Nephron (organoid): ENCODE data around the gene CASP3.
A peak's percentile ranks its signal among the peaks of the same experiment; 100 is the strongest.

ENCODE experiments used
- H3K27ac Mint-ChIP-seq, 3 experiments: 2 replicates each; pipeline ENCODE4 v1.8.0; 2020; ENCODE audit warnings: mixed read lengths in 3 of 3, mild to moderate bottlenecking in 2 of 3, moderate library complexity in 1 of 3
- H3K27me3 Mint-ChIP-seq: 2 replicates; pipeline ENCODE4 v1.8.0; 2021; ENCODE audit warnings: low read depth, mild to moderate bottlenecking, moderate library complexity, mixed read lengths
- H3K36me3 Mint-ChIP-seq: 2 replicates; pipeline ENCODE4 v1.8.0; 2020; ENCODE audit warnings: low read depth, mixed read lengths
- H3K4me1 Mint-ChIP-seq: 2 replicates; pipeline ENCODE4 v1.8.0; 2020; ENCODE audit warnings: mixed read lengths
- H3K4me3 Mint-ChIP-seq, 3 experiments: 2 replicates each; pipeline ENCODE4 v1.8.0; 2020; ENCODE audit warnings: mild to moderate bottlenecking in 3 of 3, mixed read lengths in 3 of 3, moderate library complexity in 2 of 3
- H3K9me3 Mint-ChIP-seq: 2 replicates; pipeline ENCODE4 v1.8.0; 2020; ENCODE audit warnings: mixed read lengths
- CTCF ChIP-seq, 3 experiments: fragments of 200-600 bp; sonication (generic); IDR thresholded peaks; one replicate each; pipeline ENCODE4 v1.5.0; 2021; ENCODE audit warnings: antibody characterized with exemption in 3 of 3; ENCODE audit not compliant: unreplicated experiment in 3 of 3

Gene CASP3

GRCh38 chr4:184689681-184690080 is 40.4 kb upstream of the CASP3 start:
- H3K27ac Mint-ChIP-seq = no peak overlapping the region
- H3K27me3 Mint-ChIP-seq = no peaks in the 10 kb centered on the region
- peaks cover 49% of the 10 kb centered on the region for H3K36me3 Mint-ChIP-seq
- H3K9me3 Mint-ChIP-seq = no peaks in the 10 kb centered on the region
- no peak for TF ChIP-seq CTCF (IDR thresholded peaks at IDR 0.05; ENCODE audit: unreplicated experiment in 3 of 3)
- H3K4me3 Mint-ChIP-seq = no peak overlapping the region
- no peaks in the 10 kb centered on the region for H3K4me1 Mint-ChIP-seq

DNA sequence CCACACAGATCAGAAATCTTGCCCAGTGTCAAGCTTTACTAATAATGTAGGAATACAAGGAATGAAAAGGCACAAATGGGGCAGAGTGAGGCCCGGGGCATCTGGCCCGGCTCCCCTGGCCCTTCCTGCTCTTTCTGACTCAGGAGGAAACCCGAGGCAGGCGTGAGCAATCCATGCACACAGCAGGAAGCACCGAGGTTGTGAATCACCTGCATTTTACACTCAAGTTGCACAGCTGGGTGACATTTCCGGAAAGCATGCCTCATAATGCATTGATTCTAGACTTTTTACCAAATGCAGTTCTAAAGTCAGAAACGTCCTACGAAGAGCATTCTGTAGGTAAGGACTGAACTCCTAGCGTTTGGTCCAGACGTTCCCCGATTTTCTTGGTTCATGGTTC is 39.2 kb upstream of the CASP3 start:
- no peak for TF ChIP-seq CTCF (IDR thresholded peaks at IDR 0.05; ENCODE audit: unreplicated experiment in 3 of 3)
- Mint-ChIP-seq H3K4me3 (no peak overlapping the region), H3K27me3 (no peaks in the 10 kb centered on the region), H3K36me3 (peaks cover 39% of the 10 kb centered on the region), H3K27ac (peak overlapping the region in 2 of 3 experiments; percentile 28 to 66), H3K9me3 (no peaks in the 10 kb centered on the region), H3K4me1 (no peaks in the 10 kb centered on the region)

GRCh38 chr4:184688005-184688404 is 38.8 kb upstream of the CASP3 start:
- Mint-ChIP-seq H3K27me3 (no peaks in the 10 kb centered on the region), H3K4me3 (no peak overlapping the region), H3K27ac (peak overlapping the region in 1 of 3 experiments; percentile 66), H3K9me3 (no peaks in the 10 kb centered on the region), H3K4me1 (no peaks in the 10 kb centered on the region), H3K36me3 (peaks cover 35% of the 10 kb centered on the region)
- TF ChIP-seq CTCF (IDR thresholded peaks at IDR 0.05; ENCODE audit: unreplicated experiment in 3 of 3) = no peak

GRCh38 chr4:184684491-184685189 is 35.4 kb upstream of the CASP3 start:
- no peaks in the 10 kb centered on the region for H3K4me1 Mint-ChIP-seq
- H3K4me3 Mint-ChIP-seq = no peak overlapping the region
- H3K27me3 Mint-ChIP-seq = no peaks in the 10 kb centered on the region
- peaks cover 29% of the 10 kb centered on the region for H3K36me3 Mint-ChIP-seq
- H3K9me3 Mint-ChIP-seq = no peaks in the 10 kb centered on the region
- no peak overlapping the region for H3K27ac Mint-ChIP-seq
- TF ChIP-seq CTCF (IDR thresholded peaks at IDR 0.05; ENCODE audit: unreplicated experiment in 3 of 3) = no peak

GRCh38 chr4:184681916-184682315 is 32.7 kb upstream of the CASP3 start:
- Mint-ChIP-seq H3K27ac (no peak overlapping the region), H3K27me3 (no peaks in the 10 kb centered on the region), H3K4me1 (no peaks in the 10 kb centered on the region), H3K36me3 (peaks cover 30% of the 10 kb centered on the region), H3K9me3 (peaks cover 3% of the 10 kb centered on the region), H3K4me3 (no peak overlapping the region)
- TF ChIP-seq CTCF (IDR thresholded peaks at IDR 0.05; ENCODE audit: unreplicated experiment in 3 of 3) = no peak

DNA sequence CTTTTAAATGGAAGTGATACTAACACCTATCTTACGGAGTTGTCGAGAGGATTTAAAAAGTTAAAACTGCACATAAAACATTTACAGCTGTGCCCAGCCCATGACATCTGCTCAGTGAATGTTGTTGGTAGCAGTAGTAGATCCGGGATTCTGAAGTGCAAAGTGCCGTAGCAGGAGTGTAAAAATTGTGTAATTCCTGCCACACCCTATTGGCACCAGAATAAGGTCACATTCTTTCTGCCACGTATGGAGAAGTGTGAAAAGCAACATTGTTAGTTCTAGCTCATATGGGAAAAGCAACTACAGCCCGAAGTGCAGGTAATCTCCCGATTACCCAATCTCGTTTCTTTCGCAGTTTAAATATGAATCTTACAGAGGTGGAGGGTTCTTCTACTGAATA is 31.5 kb upstream of the CASP3 start:
- Mint-ChIP-seq H3K9me3 (peaks cover 3% of the 10 kb centered on the region), H3K4me3 (no peak overlapping the region), H3K4me1 (no peaks in the 10 kb centered on the region), H3K27me3 (no peaks in the 10 kb centered on the region), H3K36me3 (peaks cover 25% of the 10 kb centered on the region), H3K27ac (no peak overlapping the region)
- no peak for TF ChIP-seq CTCF (IDR thresholded peaks at IDR 0.05; ENCODE audit: unreplicated experiment in 3 of 3)
